ENCODE data around the gene NCEH1.
"Not testable (repeated sequence)": the region's sequence is repeated elsewhere in the genome, so short reads cannot be mapped to it uniquely, and the experiment has no call there.

Gene NCEH1

GRCh38 chr3:172710664-172711453 is at the start of gene NCEH1:
TSS of gene NCEH1 (minus strand) at chr3:172711067. CDS start at chr3:172710984, 83 bp downstream.
- peak within 1 kb of the TSS; percentile 92 for H3K4me3 ChIP-seq (ENCODE audit: low read length, poor library complexity, severe bottlenecking)
- H3F3A ChIP-seq (ENCODE audit: low read depth) = no peaks in the 10 kb centered on the region
- H3K4me1 ChIP-seq (ENCODE audit: insufficient read depth, low read length, poor library complexity, severe bottlenecking) = peaks cover 18% of the 10 kb centered on the region
- no peaks in the 10 kb centered on the region for H3K27me3 ChIP-seq (ENCODE audit: insufficient read depth, low read length, poor library complexity, severe bottlenecking)
- peaks cover 30% of the 10 kb centered on the region for H3K79me2 ChIP-seq (ENCODE audit: insufficient read depth, low read length)
- no peaks in the 10 kb centered on the region for H3K36me3 ChIP-seq (ENCODE audit: insufficient read depth, low read length)
- peak within 1 kb of the TSS; percentile 99 for H2AFZ ChIP-seq (ENCODE audit: low read length)
- no peaks in the 10 kb centered on the region for H3K9me3 ChIP-seq (ENCODE audit: insufficient read depth, low read depth, low read length)
- peak; percentile 77 for TF ChIP-seq CTCF (conservative IDR thresholded peaks at IDR 0.05; ENCODE audit: low read length)
- no peak for TF ChIP-seq EZH2phosphoT487 (IDR thresholded peaks at IDR 0.05; ENCODE audit: borderline replicate concordance)
- peak within 1 kb of the TSS; percentile 86 for H3K9ac ChIP-seq (ENCODE audit: low read depth, low read length, poor library complexity, severe bottlenecking)
- peaks cover 6% of the 10 kb centered on the region for H4K20me1 ChIP-seq (ENCODE audit: insufficient read depth, low read length, poor library complexity, severe bottlenecking)
- H3K4me2 ChIP-seq (ENCODE audit: low read depth, low read length, poor library complexity, severe bottlenecking) = peak within 1 kb of the TSS; percentile 92
- H3K9me2 ChIP-seq (replicated peaks; ENCODE audit: low read depth, low read length) = no peaks in the 10 kb centered on the region

GRCh38 chr3:172760416-172760815 is 49.5 kb upstream of the NCEH1 start:
- H3K4me1 ChIP-seq (ENCODE audit: insufficient read depth, low read length, poor library complexity, severe bottlenecking) = peaks cover 22% of the 10 kb centered on the region
- peaks cover 87% of the 10 kb centered on the region for H3K36me3 ChIP-seq (ENCODE audit: insufficient read depth, low read length)
- not testable (repeated sequence) for H3K27me3 ChIP-seq (ENCODE audit: insufficient read depth, low read length, poor library complexity, severe bottlenecking); H3K4me3 ChIP-seq (ENCODE audit: low read length, poor library complexity, severe bottlenecking); H3F3A ChIP-seq (ENCODE audit: low read depth); H3K9ac ChIP-seq (ENCODE audit: low read depth, low read length, poor library complexity, severe bottlenecking); H3K9me3 ChIP-seq (ENCODE audit: insufficient read depth, low read depth, low read length); H3K9me2 ChIP-seq (replicated peaks; ENCODE audit: low read depth, low read length); H3K4me2 ChIP-seq (ENCODE audit: low read depth, low read length, poor library complexity, severe bottlenecking); H2AFZ ChIP-seq (ENCODE audit: low read length)
- H3K79me2 ChIP-seq (ENCODE audit: insufficient read depth, low read length) = peaks cover 67% of the 10 kb centered on the region
- peaks cover 30% of the 10 kb centered on the region for H4K20me1 ChIP-seq (ENCODE audit: insufficient read depth, low read length, poor library complexity, severe bottlenecking)

- H3K27me3 ChIP-seq (ENCODE audit: insufficient read depth, low read length, poor library complexity, severe bottlenecking) = no peaks in the 10 kb centered on the region
- TF ChIP-seq EZH2phosphoT487 (IDR thresholded peaks at IDR 0.05; ENCODE audit: borderline replicate concordance) (no peak), CTCF (conservative IDR thresholded peaks at IDR 0.05; ENCODE audit: low read length) (no peak)
- peak overlapping the region; percentile 77 for H3K4me3 ChIP-seq (ENCODE audit: low read length, poor library complexity, severe bottlenecking)
- H3F3A ChIP-seq (ENCODE audit: low read depth) = no peaks in the 10 kb centered on the region
- H3K9me3 ChIP-seq (ENCODE audit: insufficient read depth, low read depth, low read length) = no peaks in the 10 kb centered on the region
- H3K9ac ChIP-seq (ENCODE audit: low read depth, low read length, poor library complexity, severe bottlenecking) = peak overlapping the region; percentile 97
- peaks cover 74% of the 10 kb centered on the region for H3K79me2 ChIP-seq (ENCODE audit: insufficient read depth, low read length)
- H4K20me1 ChIP-seq (ENCODE audit: insufficient read depth, low read length, poor library complexity, severe bottlenecking) = peaks cover 40% of the 10 kb centered on the region
- no peak overlapping the region for H2AFZ ChIP-seq (ENCODE audit: low read length)
- H3K4me2 ChIP-seq (ENCODE audit: low read depth, low read length, poor library complexity, severe bottlenecking) = peak overlapping the region; percentile 75
- peaks cover 26% of the 10 kb centered on the region for H3K36me3 ChIP-seq (ENCODE audit: insufficient read depth, low read length)
- peaks cover 44% of the 10 kb centered on the region for H3K4me1 ChIP-seq (ENCODE audit: insufficient read depth, low read length, poor library complexity, severe bottlenecking)
- no peaks in the 10 kb centered on the region for H3K9me2 ChIP-seq (replicated peaks; ENCODE audit: low read depth, low read length)
Measured at GRCh38 chr3:172753125-172753524, 42.3 kb upstream of the NCEH1 start.

- peak overlapping the region; percentile 97 for H3K9ac ChIP-seq (ENCODE audit: low read depth, low read length, poor library complexity, severe bottlenecking)
- H4K20me1 ChIP-seq (ENCODE audit: insufficient read depth, low read length, poor library complexity, severe bottlenecking) = peaks cover 40% of the 10 kb centered on the region
- H3K9me3 ChIP-seq (ENCODE audit: insufficient read depth, low read depth, low read length) = no peaks in the 10 kb centered on the region
- H3K9me2 ChIP-seq (replicated peaks; ENCODE audit: low read depth, low read length) = no peaks in the 10 kb centered on the region
- TF ChIP-seq CTCF (conservative IDR thresholded peaks at IDR 0.05; ENCODE audit: low read length) (no peak), EZH2phosphoT487 (IDR thresholded peaks at IDR 0.05; ENCODE audit: borderline replicate concordance) (no peak)
- H3K4me3 ChIP-seq (ENCODE audit: low read length, poor library complexity, severe bottlenecking) = peak overlapping the region; percentile 77
- H2AFZ ChIP-seq (ENCODE audit: low read length) = no peak overlapping the region
- peaks cover 41% of the 10 kb centered on the region for H3K4me1 ChIP-seq (ENCODE audit: insufficient read depth, low read length, poor library complexity, severe bottlenecking)
- H3F3A ChIP-seq (ENCODE audit: low read depth) = no peaks in the 10 kb centered on the region
- no peaks in the 10 kb centered on the region for H3K27me3 ChIP-seq (ENCODE audit: insufficient read depth, low read length, poor library complexity, severe bottlenecking)
- peak overlapping the region; percentile 75 for H3K4me2 ChIP-seq (ENCODE audit: low read depth, low read length, poor library complexity, severe bottlenecking)
- peaks cover 23% of the 10 kb centered on the region for H3K36me3 ChIP-seq (ENCODE audit: insufficient read depth, low read length)
- H3K79me2 ChIP-seq (ENCODE audit: insufficient read depth, low read length) = peaks cover 70% of the 10 kb centered on the region
Measured at GRCh38 chr3:172752651-172753050, 41.8 kb upstream of the NCEH1 start.
